ENCODE measurements around the gene ZC3H18.

Gene ZC3H18

GRCh38 chr16:88622125-88622524 lies 51.9 kb downstream of the ZC3H18 start:
- Histone ChIP-seq H3K36me3 (peaks cover 68% of the 10 kb centered on the region), H3K9me3 (no peaks in the 10 kb centered on the region), H3K4me1 (no peaks in the 10 kb centered on the region), H3K27me3 (no peaks in the 10 kb centered on the region), H3K4me3 (ENCODE audit: low read depth, low read length) (no peak overlapping the region)
- TF ChIP-seq CTCF (IDR thresholded peaks at IDR 0.05; ENCODE audit: low read depth, low read length) = no peak
- DNase-seq = no peak

- no peak for TF ChIP-seq CTCF (IDR thresholded peaks at IDR 0.05; ENCODE audit: low read depth, low read length)
- H3K4me1 ChIP-seq = no peaks in the 10 kb centered on the region
- no peak for DNase-seq
- no peaks in the 10 kb centered on the region for H3K9me3 ChIP-seq
- no peaks in the 10 kb centered on the region for H3K27me3 ChIP-seq
- no peak overlapping the region for H3K4me3 ChIP-seq (ENCODE audit: low read depth, low read length)
- H3K36me3 ChIP-seq = peaks cover 70% of the 10 kb centered on the region
Measured at GRCh38 chr16:88622866-88623265, 52.7 kb downstream of the ZC3H18 start.

- no peak for TF ChIP-seq CTCF (IDR thresholded peaks at IDR 0.05; ENCODE audit: low read depth, low read length)
- no peaks in the 10 kb centered on the region for H3K4me1 ChIP-seq
- H3K4me3 ChIP-seq (ENCODE audit: low read depth, low read length) = no peak overlapping the region
- DNase-seq = no peak
- H3K27me3 ChIP-seq = no peaks in the 10 kb centered on the region
- H3K9me3 ChIP-seq = no peaks in the 10 kb centered on the region
- H3K36me3 ChIP-seq = peaks cover 64% of the 10 kb centered on the region
Measured at GRCh38 chr16:88623858-88624257, 53.7 kb downstream of the ZC3H18 start.

GRCh38 chr16:88624481-88624880 lies 54.3 kb downstream of the ZC3H18 start:
- Histone ChIP-seq H3K27me3 (no peaks in the 10 kb centered on the region), H3K36me3 (peaks cover 64% of the 10 kb centered on the region), H3K4me1 (no peaks in the 10 kb centered on the region), H3K4me3 (ENCODE audit: low read depth, low read length) (no peak overlapping the region), H3K9me3 (no peaks in the 10 kb centered on the region)
- TF ChIP-seq CTCF (IDR thresholded peaks at IDR 0.05; ENCODE audit: low read depth, low read length) = no peak
- no peak for DNase-seq

- no peak for DNase-seq
- Histone ChIP-seq H3K4me1 (no peaks in the 10 kb centered on the region), H3K4me3 (ENCODE audit: low read depth, low read length) (no peak overlapping the region), H3K36me3 (peaks cover 64% of the 10 kb centered on the region), H3K27me3 (no peaks in the 10 kb centered on the region), H3K9me3 (no peaks in the 10 kb centered on the region)
- TF ChIP-seq CTCF (IDR thresholded peaks at IDR 0.05; ENCODE audit: low read depth, low read length) = no peak
Measured at GRCh38 chr16:88624977-88625576, 54.9 kb downstream of the ZC3H18 start.

GRCh38 chr16:88626646-88627045 lies 56.4 kb downstream of the ZC3H18 start:
- Histone ChIP-seq H3K4me1 (no peaks in the 10 kb centered on the region), H3K9me3 (no peaks in the 10 kb centered on the region), H3K4me3 (ENCODE audit: low read depth, low read length) (no peak overlapping the region), H3K36me3 (peaks cover 70% of the 10 kb centered on the region), H3K27me3 (no peaks in the 10 kb centered on the region)
- DNase-seq = no peak
- no peak for TF ChIP-seq CTCF (IDR thresholded peaks at IDR 0.05; ENCODE audit: low read depth, low read length)
